CD4-positive, alpha-beta T cell treated with Interleukin-1 beta for 1 hour (primary cell): ENCODE data around the gene NXF1.
"Not testable (repeated sequence)": the region's sequence is repeated elsewhere in the genome, so short reads cannot be mapped to it uniquely, and the experiment has no call there.

Experiments used
- DNase-seq, 2 donors: peaks; one replicate each; pipeline ENCODE4 v3.0.0-alpha.2; 2020 to 2022

NXF1 gene

DNA sequence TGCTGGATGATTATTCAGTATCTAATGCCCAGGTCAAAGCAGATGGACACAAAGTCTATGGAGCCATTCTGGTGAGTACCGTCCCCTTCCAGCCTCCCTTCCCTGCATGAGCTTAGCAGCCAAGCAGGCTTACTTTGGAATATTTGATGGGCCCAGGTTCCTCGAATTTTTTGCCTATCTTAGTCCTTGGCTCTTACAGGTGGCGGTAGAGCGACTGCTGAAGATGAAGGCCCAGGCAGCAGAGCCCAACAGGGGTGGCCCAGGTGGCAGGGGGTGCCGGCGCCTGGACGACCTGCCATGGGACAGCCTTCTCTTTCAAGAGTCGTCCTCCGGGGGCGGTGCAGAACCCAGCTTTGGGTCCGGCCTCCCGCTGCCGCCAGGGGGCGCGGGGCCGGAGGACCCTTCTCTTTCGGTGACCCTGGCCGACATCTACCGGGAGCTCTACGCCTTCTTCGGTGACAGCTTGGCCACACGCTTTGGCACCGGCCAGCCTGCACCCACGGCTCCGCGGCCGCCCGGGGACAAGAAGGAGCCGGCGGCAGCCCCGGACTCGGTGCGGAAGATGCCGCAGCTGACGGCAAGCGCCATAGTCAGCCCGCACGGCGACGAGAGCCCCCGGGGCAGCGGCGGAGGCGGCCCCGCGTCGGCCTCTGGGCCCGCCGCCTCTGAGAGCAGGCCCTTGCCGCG, 18.8 kb downstream of the NXF1 start:
- peak; percentile 88 to 89 for DNase-seq

- no peak for DNase-seq
Measured at GRCh38 chr11:62782753-62783152, 22.5 kb downstream of the NXF1 start.

GRCh38 chr11:62778441-62778840, 26.8 kb downstream of the NXF1 start:
- DNase-seq, result no peak

- no peak for DNase-seq
Measured at GRCh38 chr11:62777389-62777788, 27.9 kb downstream of the NXF1 start.

DNA sequence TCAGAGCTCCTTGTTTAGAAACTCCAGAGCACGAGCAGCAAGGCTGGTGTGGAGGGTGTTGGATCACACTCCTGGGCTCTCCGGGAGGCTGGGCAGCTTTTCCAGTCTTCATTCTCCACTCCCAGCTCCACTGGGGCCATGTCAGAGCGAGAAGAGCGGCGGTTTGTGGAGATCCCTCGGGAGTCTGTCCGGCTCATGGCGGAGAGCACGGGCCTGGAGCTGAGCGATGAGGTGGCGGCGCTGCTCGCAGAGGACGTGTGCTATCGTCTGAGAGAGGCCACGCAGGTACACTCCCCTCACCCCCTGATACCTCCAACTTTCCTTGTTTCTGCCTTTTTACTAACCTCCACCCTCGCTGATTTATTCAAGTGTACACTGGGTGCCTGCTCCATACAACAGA, 29.6 kb downstream of the NXF1 start:
- no peak for DNase-seq

DNA sequence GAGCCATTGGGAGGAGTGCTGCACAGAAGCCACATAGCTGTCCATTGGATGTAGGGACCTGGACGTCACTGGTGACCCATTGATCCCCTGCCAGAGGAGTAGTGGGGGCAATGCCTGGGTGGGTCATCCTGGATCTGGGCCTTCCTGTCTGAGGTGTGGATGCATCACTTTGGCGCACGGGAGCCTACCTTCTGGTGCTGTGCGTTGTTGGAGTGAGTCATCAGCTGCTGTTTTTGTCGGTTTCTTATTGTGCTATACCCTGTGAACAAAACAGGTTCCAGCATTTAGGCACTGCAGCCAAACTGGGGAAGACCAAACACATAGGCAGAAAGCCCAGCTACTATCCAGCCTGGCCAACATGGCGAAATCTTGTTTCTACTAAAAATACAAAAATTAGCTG, 30.8 kb downstream of the NXF1 start:
- DNase-seq, result no peak

DNA sequence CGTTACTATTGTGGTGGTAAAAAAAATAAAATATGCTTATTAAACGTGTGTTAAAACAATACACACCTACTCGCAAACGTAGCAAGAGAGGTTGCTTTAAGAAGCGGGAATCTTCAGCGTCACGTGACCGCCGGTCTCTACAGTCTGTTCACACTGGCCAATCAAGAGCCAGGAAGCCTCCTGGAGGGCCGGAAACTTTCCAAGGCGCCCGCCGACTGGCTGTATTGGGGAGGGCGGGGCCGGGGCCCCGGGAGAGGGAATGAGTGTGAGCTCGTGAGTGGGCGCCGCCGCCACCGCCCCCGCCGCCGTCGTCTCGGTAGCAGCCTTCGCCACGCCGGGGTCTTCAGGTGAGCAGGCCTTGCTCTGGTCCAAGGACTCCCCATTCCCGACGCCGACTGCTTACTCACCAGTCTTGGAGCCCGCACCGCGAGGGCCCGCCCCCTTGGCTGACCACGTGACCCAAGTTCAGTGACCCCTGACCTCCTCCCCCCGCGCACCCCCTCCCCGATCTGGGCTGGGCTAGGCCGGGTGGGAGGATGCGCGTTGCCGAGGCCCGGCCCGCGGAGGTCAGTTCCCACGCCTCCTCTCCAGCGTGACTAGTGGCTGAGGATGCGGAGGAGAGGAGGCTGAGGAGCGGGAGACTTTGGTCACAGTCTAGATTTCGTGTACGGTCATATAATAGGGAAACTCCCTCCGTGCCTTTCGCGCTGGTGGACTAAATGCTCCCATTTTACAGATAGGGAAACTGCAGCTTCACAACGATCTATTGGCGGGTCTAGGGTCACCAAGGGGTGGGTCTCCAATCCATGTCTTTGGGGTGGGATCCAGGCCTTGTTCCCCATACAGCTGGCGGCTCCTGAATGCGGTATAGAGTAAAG, 33.9 kb downstream of the NXF1 start, which contains the start of gene TAF6L:
Gene TAF6L (plus strand): TSS at position 253 of the 878 bp plus-strand sequence. CDS start 4,388 bp downstream, outside the sequence.
- peak; percentile 91 to 92 for DNase-seq

DNA sequence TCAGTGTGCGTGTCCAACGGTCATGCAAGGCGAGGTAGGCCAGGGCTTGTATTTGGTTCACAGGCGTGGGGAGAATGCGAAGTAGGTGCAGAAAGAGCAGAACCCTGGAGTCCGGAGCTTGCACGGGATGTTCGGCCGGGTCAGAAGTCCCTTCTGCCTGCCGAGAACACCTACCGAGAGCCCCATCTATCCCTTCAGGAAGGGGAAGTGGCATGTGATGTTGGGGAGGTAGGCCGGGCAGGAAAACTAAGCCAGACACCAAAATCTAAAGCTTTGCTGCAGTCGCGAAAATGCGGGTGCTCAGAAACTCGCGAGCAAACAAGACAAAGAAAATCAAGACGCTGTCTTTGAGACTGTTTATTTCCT, 34.5 kb downstream of the NXF1 start:
- no peak for DNase-seq

DNA sequence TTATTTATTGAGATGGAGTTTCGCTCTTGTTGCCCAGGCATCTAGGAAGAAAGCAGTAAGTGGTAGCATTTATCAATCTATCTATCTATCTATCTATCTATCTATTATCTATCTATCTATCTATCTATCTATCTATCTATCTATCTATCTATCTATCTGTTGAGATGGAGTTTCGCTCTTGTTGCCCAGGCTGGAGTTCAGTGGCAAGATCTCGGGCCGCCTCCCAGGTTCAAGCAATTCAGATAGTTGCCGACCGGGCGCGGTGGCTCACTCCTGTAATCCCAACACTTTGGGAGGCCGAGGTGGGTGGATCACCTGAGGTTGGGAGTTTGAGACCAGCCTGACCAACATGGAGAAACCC, 44.4 kb downstream of the NXF1 start:
- DNase-seq, result not testable (repeated sequence)

GRCh38 chr11:62757846-62758788, 47.1 kb downstream of the NXF1 start:
- DNase-seq, result no peak

- no peak for DNase-seq
Measured at GRCh38 chr11:62755086-62755615, 50.1 kb downstream of the NXF1 start.

- peak; percentile 99 for DNase-seq
Measured at GRCh38 chr11:62753736-62754603, 51.3 kb downstream of the NXF1 start, which contains the start of gene ZBTB3. ZBTB3 (minus strand) TSS chr11:62754160; CDS start chr11:62753664, 496 bp downstream.

GRCh38 chr11:62752994-62753735, 52.1 kb downstream of the NXF1 start:
- no peak for DNase-seq

DNA sequence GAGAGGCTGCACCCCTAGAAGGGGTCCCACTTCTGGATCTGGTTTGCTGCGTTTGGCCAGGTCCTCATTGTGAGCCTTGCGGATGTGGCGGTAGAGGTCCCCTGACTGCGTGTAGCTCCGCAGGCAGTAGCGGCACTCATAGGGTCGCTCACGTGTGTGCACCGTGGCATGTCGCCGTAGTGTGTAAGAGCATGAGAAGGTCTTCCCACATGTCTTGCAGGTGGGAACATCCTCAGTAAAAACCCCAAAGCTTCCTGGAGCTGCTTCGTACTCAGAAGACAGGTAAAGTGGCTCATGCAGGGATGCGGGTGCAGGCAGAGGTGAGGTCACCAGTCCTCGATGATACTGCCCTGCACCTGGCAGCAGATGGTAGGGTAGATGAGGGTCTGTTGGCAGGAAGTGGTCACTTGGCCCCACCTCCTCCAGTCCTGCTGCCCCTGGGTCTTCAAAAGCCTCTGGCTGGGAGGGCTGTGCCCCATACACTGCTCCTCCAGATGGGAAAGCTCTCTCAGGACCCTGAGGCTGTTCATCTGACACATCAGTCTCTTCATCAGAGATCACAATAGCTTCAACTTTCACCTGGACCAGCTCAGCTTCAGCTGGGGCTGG, 53.0 kb downstream of the NXF1 start:
- no peak for DNase-seq

GRCh38 chr11:62749931-62750330, 55.3 kb downstream of the NXF1 start:
- not testable (repeated sequence) for DNase-seq

GRCh38 chr11:62747475-62748160, 57.6 kb downstream of the NXF1 start:
- no peak for DNase-seq
